Measurements from ENCODE around the gene RPN1. TPM values are rescaled to one million over a fixed set of nuclear protein-coding genes. Genes with fewer than 3 reads are reported as not detected.

The RPN1 gene
- total and polyA plus RNA-seq, 2 of the 13 experiments (the other 11 are each of a cell fraction or from before 2014, with no cell fraction given), result 290 to 342 TPM

DNA sequence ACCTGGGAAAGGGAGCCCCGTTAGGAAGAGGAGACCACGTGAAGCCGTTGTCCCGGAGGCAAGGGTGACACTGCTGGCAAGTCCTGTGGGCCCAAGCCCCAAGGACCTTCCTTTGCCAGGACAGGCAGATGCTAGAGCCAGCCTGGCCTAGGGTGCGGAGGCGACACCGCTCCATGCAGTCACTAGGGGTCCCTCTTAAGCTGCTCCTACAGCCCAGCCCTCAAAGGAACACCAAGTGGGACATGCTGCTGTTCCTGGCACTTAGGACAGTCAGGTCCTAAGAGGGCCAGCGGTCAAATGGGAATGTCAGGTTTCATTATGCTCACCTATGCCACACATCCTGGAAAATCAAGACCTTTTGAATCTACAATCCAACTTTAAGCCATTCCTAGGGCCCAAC, 59.7 kb downstream of the RPN1 start (continued):
- TF ChIP-seq, protein P1, sequence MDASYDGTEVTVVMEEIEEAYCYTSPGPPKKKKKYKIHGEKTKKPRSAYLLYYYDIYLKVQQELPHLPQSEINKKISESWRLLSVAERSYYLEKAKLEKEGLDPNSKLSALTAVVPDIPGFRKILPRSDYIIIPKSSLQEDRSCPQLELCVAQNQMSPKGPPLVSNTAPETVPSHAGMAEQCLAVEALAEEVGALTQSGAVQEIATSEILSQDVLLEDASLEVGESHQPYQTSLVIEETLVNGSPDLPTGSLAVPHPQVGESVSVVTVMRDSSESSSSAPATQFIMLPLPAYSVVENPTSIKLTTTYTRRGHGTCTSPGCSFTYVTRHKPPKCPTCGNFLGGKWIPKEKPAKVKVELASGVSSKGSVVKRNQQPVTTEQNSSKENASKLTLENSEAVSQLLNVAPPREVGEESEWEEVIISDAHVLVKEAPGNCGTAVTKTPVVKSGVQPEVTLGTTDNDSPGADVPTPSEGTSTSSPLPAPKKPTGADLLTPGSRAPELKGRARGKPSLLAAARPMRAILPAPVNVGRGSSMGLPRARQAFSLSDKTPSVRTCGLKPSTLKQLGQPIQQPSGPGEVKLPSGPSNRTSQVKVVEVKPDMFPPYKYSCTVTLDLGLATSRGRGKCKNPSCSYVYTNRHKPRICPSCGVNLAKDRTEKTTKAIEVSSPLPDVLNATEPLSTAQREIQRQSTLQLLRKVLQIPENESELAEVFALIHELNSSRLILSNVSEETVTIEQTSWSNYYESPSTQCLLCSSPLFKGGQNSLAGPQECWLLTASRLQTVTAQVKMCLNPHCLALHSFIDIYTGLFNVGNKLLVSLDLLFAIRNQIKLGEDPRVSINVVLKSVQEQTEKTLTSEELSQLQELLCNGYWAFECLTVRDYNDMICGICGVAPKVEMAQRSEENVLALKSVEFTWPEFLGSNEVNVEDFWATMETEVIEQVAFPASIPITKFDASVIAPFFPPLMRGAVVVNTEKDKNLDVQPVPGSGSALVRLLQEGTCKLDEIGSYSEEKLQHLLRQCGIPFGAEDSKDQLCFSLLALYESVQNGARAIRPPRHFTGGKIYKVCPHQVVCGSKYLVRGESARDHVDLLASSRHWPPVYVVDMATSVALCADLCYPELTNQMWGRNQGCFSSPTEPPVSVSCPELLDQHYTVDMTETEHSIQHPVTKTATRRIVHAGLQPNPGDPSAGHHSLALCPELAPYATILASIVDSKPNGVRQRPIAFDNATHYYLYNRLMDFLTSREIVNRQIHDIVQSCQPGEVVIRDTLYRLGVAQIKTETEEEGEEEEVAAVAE (CRISPR knock-in tag; IDR thresholded peaks at IDR 0.05; ENCODE audit: borderline replicate concordance), result peak; percentile 58; the same call in 1 of the 2 replicates
- TF ChIP-seq, protein P2, sequence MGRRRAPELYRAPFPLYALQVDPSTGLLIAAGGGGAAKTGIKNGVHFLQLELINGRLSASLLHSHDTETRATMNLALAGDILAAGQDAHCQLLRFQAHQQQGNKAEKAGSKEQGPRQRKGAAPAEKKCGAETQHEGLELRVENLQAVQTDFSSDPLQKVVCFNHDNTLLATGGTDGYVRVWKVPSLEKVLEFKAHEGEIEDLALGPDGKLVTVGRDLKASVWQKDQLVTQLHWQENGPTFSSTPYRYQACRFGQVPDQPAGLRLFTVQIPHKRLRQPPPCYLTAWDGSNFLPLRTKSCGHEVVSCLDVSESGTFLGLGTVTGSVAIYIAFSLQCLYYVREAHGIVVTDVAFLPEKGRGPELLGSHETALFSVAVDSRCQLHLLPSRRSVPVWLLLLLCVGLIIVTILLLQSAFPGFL (CRISPR knock-in tag; IDR thresholded peaks at IDR 0.05), result no peak
- 0 out of 2 replicates have a peak, but pooled peaks have one; percentile 54 for TF ChIP-seq IRF2 (CRISPR knock-in tag; IDR thresholded peaks at IDR 0.05)
- TF ChIP-seq ZFP36 (IDR thresholded peaks at IDR 0.05; ENCODE audit: borderline replicate concordance, low read depth, low read length, partially characterized antibody), result no peak
- TF ChIP-seq, protein P3, sequence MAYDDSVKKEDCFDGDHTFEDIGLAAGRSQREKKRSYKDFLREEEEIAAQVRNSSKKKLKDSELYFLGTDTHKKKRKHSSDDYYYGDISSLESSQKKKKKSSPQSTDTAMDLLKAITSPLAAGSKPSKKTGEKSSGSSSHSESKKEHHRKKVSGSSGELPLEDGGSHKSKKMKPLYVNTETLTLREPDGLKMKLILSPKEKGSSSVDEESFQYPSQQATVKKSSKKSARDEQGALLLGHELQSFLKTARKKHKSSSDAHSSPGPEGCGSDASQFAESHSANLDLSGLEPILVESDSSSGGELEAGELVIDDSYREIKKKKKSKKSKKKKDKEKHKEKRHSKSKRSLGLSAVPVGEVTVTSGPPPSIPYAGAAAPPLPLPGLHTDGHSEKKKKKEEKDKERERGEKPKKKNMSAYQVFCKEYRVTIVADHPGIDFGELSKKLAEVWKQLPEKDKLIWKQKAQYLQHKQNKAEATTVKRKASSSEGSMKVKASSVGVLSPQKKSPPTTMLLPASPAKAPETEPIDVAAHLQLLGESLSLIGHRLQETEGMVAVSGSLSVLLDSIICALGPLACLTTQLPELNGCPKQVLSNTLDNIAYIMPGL (CRISPR knock-in tag; IDR thresholded peaks at IDR 0.05; ENCODE audit: borderline replicate concordance in 1 of 2, low read depth in 1 of 2), result peak; percentile 58 to 71; a peak in 1 of 4 replicates
- TF ChIP-seq NFE2 (CRISPR knock-in tag; IDR thresholded peaks at IDR 0.05), result no peak
- TF ChIP-seq, protein P4, sequence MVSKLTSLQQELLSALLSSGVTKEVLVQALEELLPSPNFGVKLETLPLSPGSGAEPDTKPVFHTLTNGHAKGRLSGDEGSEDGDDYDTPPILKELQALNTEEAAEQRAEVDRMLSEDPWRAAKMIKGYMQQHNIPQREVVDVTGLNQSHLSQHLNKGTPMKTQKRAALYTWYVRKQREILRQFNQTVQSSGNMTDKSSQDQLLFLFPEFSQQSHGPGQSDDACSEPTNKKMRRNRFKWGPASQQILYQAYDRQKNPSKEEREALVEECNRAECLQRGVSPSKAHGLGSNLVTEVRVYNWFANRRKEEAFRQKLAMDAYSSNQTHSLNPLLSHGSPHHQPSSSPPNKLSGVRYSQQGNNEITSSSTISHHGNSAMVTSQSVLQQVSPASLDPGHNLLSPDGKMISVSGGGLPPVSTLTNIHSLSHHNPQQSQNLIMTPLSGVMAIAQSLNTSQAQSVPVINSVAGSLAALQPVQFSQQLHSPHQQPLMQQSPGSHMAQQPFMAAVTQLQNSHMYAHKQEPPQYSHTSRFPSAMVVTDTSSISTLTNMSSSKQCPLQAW (CRISPR knock-in tag; IDR thresholded peaks at IDR 0.05), result peak; percentile 90
- TF ChIP-seq SPEN (CRISPR knock-in tag; IDR thresholded peaks at IDR 0.05; ENCODE audit: low read depth), result peak; percentile 47; the same call in 1 of the 2 replicates
- no peak for TF ChIP-seq HNRNPLL (IDR thresholded peaks at IDR 0.05; ENCODE audit: low read depth, low read length, poor library complexity, severe bottlenecking)
- no peak for TF ChIP-seq CREM (IDR thresholded peaks at IDR 0.05)
- no peak for TF ChIP-seq CREM (CRISPR knock-in tag; IDR thresholded peaks at IDR 0.05)
- no peak for TF ChIP-seq CBX5 (CRISPR knock-in tag; IDR thresholded peaks at IDR 0.05; ENCODE audit: borderline replicate concordance)
- TF ChIP-seq, protein P5, sequence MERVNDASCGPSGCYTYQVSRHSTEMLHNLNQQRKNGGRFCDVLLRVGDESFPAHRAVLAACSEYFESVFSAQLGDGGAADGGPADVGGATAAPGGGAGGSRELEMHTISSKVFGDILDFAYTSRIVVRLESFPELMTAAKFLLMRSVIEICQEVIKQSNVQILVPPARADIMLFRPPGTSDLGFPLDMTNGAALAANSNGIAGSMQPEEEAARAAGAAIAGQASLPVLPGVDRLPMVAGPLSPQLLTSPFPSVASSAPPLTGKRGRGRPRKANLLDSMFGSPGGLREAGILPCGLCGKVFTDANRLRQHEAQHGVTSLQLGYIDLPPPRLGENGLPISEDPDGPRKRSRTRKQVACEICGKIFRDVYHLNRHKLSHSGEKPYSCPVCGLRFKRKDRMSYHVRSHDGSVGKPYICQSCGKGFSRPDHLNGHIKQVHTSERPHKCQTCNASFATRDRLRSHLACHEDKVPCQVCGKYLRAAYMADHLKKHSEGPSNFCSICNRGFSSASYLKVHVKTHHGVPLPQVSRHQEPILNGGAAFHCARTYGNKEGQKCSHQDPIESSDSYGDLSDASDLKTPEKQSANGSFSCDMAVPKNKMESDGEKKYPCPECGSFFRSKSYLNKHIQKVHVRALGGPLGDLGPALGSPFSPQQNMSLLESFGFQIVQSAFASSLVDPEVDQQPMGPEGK (CRISPR knock-in tag; IDR thresholded peaks at IDR 0.05), result no peak
- TF ChIP-seq PHF8 (CRISPR knock-in tag; IDR thresholded peaks at IDR 0.05), result no peak
- no peak for TF ChIP-seq ZFAT (CRISPR knock-in tag; conservative IDR thresholded peaks at IDR 0.05)
- no peak for TF ChIP-seq ARHGAP35 (CRISPR knock-in tag; IDR thresholded peaks at IDR 0.05; ENCODE audit: borderline replicate concordance)
- TF ChIP-seq FOSL2 (CRISPR knock-in tag; IDR thresholded peaks at IDR 0.05), result peak; percentile 26; the same call in 1 of the 2 replicates
- no peak for TF ChIP-seq SSRP1 (CRISPR knock-in tag; IDR thresholded peaks at IDR 0.05)

All from HepG2 (cell line).